Measurements from ENCODE around the gene WDFY3. TPM values are rescaled to one million over a fixed set of nuclear protein-coding genes. Genes with fewer than 3 reads are reported as not detected.

The WDFY3 gene
- polyA plus RNA-seq, 1 donor (not counting 4 experiments of a cell fraction or from before 2014, with no cell fraction given), result 28.5 TPM

- H3K9me1 ChIP-seq (ENCODE audit: control insufficient read depth, extremely low read depth, insufficient read depth, low read length), result peaks cover 3% of the 10 kb centered on the region
- no peak for FAIRE-seq
These were observed 109.9 kb downstream of the WDFY3 start for GRCh38 chr4:84856468-84857049.

GRCh38 chr4:84855774-84856173 is 110.7 kb downstream of the WDFY3 start:
- no peak for FAIRE-seq
- no peak for TF ChIP-seq CTCF (optimal IDR thresholded peaks at IDR 0.05 in 1 of 3, IDR thresholded peaks at IDR 0.05 in 1 of 3, conservative IDR thresholded peaks at IDR 0.05 in 1 of 3; ENCODE audit: extremely low read depth in 1 of 3, insufficient read depth in 2 of 3, low read length in 3 of 3)
- TF ChIP-seq EZH2 (IDR thresholded peaks at IDR 0.05; ENCODE audit: low read length), result no peak
- H3K27me3 ChIP-seq (ENCODE audit: control insufficient read depth, extremely low read depth, insufficient read depth, low read length), result no peaks in the 10 kb centered on the region
- DNase-seq (ENCODE audit: low read depth, low spot score), result no peak
- dilution Hi-C loops (cut with MboI; ENCODE audit: extremely low pct_ligation_motif_present, low sequenced_read_pairs), result no loop called here
- H3K9me3 ChIP-seq (ENCODE audit: control insufficient read depth, low read depth, low read length), result no peaks in the 10 kb centered on the region
- H3K27ac ChIP-seq (ENCODE audit: control insufficient read depth, insufficient read depth, low read length), result no peak overlapping the region
- no peak overlapping the region for H3K4me3 ChIP-seq (ENCODE audit: control insufficient read depth in 2 of 3, extremely low read depth in 1 of 3, insufficient read depth in 2 of 3, low read depth in 1 of 3, low read length in 3 of 3)
- H3K79me2 ChIP-seq (ENCODE audit: control insufficient read depth, insufficient read depth, low read length), result no peaks in the 10 kb centered on the region
- peaks cover 3% of the 10 kb centered on the region for H3K9me1 ChIP-seq (ENCODE audit: control insufficient read depth, extremely low read depth, insufficient read depth, low read length)
- H3K4me1 ChIP-seq (ENCODE audit: control insufficient read depth, extremely low read depth, insufficient read depth, low read length), result no peaks in the 10 kb centered on the region
- H2AFZ ChIP-seq (ENCODE audit: control insufficient read depth, low read length), result no peak overlapping the region
- H3K4me2 ChIP-seq (ENCODE audit: control insufficient read depth, extremely low read depth, insufficient read depth, low read depth, low read length), result no peak overlapping the region
- H3K9ac ChIP-seq (ENCODE audit: control insufficient read depth, extremely low read depth, insufficient read depth, low read length), result no peak overlapping the region
- no peaks in the 10 kb centered on the region for H4K20me1 ChIP-seq (ENCODE audit: control insufficient read depth, extremely low read depth, insufficient read depth, low read length)
- H3K36me3 ChIP-seq (ENCODE audit: control insufficient read depth in 2 of 2, extremely low read depth in 1 of 2, insufficient read depth in 2 of 2, low read length in 2 of 2), result peaks cover 0 to 3% of the 10 kb centered on the region in 2 experiments

More at GRCh38 chr4:84856468-84857049, 109.9 kb downstream of the WDFY3 start:
- no peaks in the 10 kb centered on the region for H4K20me1 ChIP-seq (ENCODE audit: control insufficient read depth, extremely low read depth, insufficient read depth, low read length)
- H3K4me3 ChIP-seq (ENCODE audit: control insufficient read depth in 2 of 3, extremely low read depth in 1 of 3, insufficient read depth in 2 of 3, low read depth in 1 of 3, low read length in 3 of 3), result no peak overlapping the region
- no peak for TF ChIP-seq CTCF (optimal IDR thresholded peaks at IDR 0.05 in 1 of 3, IDR thresholded peaks at IDR 0.05 in 1 of 3, conservative IDR thresholded peaks at IDR 0.05 in 1 of 3; ENCODE audit: extremely low read depth in 1 of 3, insufficient read depth in 2 of 3, low read length in 3 of 3)
- TF ChIP-seq EZH2 (IDR thresholded peaks at IDR 0.05; ENCODE audit: low read length), result no peak
- no peak overlapping the region for H3K27ac ChIP-seq (ENCODE audit: control insufficient read depth, insufficient read depth, low read length)
- no peaks in the 10 kb centered on the region for H3K79me2 ChIP-seq (ENCODE audit: control insufficient read depth, insufficient read depth, low read length)
- peaks cover 0 to 3% of the 10 kb centered on the region in 2 experiments for H3K36me3 ChIP-seq (ENCODE audit: control insufficient read depth in 2 of 2, extremely low read depth in 1 of 2, insufficient read depth in 2 of 2, low read length in 2 of 2)
- H2AFZ ChIP-seq (ENCODE audit: control insufficient read depth, low read length), result no peak overlapping the region
- dilution Hi-C loops (cut with MboI; ENCODE audit: extremely low pct_ligation_motif_present, low sequenced_read_pairs), result no loop called here
- no peaks in the 10 kb centered on the region for H3K4me1 ChIP-seq (ENCODE audit: control insufficient read depth, extremely low read depth, insufficient read depth, low read length)
- no peaks in the 10 kb centered on the region for H3K27me3 ChIP-seq (ENCODE audit: control insufficient read depth, extremely low read depth, insufficient read depth, low read length)
- no peak for DNase-seq (ENCODE audit: low read depth, low spot score)
- no peak overlapping the region for H3K9ac ChIP-seq (ENCODE audit: control insufficient read depth, extremely low read depth, insufficient read depth, low read length)
- H3K4me2 ChIP-seq (ENCODE audit: control insufficient read depth, extremely low read depth, insufficient read depth, low read depth, low read length), result no peak overlapping the region
- H3K9me3 ChIP-seq (ENCODE audit: control insufficient read depth, low read depth, low read length), result no peaks in the 10 kb centered on the region
